Tibial artery (tissue), 4 donors: ENCODE measurements around the gene ERVK3-1.

ENCODE experiments used
- DNase-seq, 2 donors: peaks; one replicate each; pipeline ENCODE4 v3.0.0-alpha.2; 2019
- H3K27ac ChIP-seq, 2 donors: fragments of 200-600 bp; sonication (generic) in 1 of 2; 1 replicate in 1 of 2; 2 replicates in 1 of 2; pipeline ENCODE4 v1.5.1; 2018 to 2019; ENCODE audit warnings: mild to moderate bottlenecking in 1 of 2
- H3K27me3 ChIP-seq, 2 donors: fragments of 200-600 bp; sonication (generic) in 1 of 2; one replicate each; pipeline versions ENCODE4 v1.5.1 to v1.6.0; 2016 to 2019
- H3K36me3 ChIP-seq, 3 donors: fragments of 200-600 bp; sonication (generic) in 2 of 3; one replicate each; pipeline ENCODE4 v1.5.1; 2016 to 2019; ENCODE audit warnings: mild to moderate bottlenecking in 2 of 3
- H3K4me1 ChIP-seq, 4 donors: fragments of 200-600 bp; sonication (generic) in 2 of 4; 1 replicate in 3 of 4; 2 replicates in 1 of 4; pipeline ENCODE4 v1.5.1; 2016 to 2019
- H3K4me3 ChIP-seq, 2 donors: fragments of 200-600 bp; sonication (generic) in 1 of 2; 1 replicate in 1 of 2; 2 replicates in 1 of 2; pipeline ENCODE4 v1.5.1; 2018 to 2019; ENCODE audit warnings: mild to moderate bottlenecking in 2 of 2
- H3K9me3 ChIP-seq, 3 donors: fragments of 200-600 bp; sonication (generic) in 1 of 3; one replicate each; pipeline ENCODE4 v1.5.1; 2016 to 2019
- intact Hi-C: fragments of 100-400 bp; cut with DNase I; formaldehyde crosslinking; loops from one replicate; pipeline ENCODE4 v1.15.0; 2023; ENCODE audit warnings: low total_unique reads
- TF ChIP-seq, protein P1 (sequence below), 2 experiments: fragments of 200-600 bp in 1 of 2; fragments of 450-650 bp in 1 of 2; IDR thresholded peaks; one replicate each; pipeline ENCODE4 v1.5.1; 2017 to 2019; ENCODE audit warnings: antibody characterized with exemption in 2 of 2, mild to moderate bottlenecking in 1 of 2, moderate library complexity in 1 of 2

ERVK3-1 gene

GRCh38 chr19:58326501-58326913 is 21.3 kb downstream of the ERVK3-1 start:
- TF ChIP-seq, protein P1, sequence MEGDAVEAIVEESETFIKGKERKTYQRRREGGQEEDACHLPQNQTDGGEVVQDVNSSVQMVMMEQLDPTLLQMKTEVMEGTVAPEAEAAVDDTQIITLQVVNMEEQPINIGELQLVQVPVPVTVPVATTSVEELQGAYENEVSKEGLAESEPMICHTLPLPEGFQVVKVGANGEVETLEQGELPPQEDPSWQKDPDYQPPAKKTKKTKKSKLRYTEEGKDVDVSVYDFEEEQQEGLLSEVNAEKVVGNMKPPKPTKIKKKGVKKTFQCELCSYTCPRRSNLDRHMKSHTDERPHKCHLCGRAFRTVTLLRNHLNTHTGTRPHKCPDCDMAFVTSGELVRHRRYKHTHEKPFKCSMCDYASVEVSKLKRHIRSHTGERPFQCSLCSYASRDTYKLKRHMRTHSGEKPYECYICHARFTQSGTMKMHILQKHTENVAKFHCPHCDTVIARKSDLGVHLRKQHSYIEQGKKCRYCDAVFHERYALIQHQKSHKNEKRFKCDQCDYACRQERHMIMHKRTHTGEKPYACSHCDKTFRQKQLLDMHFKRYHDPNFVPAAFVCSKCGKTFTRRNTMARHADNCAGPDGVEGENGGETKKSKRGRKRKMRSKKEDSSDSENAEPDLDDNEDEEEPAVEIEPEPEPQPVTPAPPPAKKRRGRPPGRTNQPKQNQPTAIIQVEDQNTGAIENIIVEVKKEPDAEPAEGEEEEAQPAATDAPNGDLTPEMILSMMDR (IDR thresholded peaks at IDR 0.05) = no peak
- intact Hi-C loops = no loop called here

DNA sequence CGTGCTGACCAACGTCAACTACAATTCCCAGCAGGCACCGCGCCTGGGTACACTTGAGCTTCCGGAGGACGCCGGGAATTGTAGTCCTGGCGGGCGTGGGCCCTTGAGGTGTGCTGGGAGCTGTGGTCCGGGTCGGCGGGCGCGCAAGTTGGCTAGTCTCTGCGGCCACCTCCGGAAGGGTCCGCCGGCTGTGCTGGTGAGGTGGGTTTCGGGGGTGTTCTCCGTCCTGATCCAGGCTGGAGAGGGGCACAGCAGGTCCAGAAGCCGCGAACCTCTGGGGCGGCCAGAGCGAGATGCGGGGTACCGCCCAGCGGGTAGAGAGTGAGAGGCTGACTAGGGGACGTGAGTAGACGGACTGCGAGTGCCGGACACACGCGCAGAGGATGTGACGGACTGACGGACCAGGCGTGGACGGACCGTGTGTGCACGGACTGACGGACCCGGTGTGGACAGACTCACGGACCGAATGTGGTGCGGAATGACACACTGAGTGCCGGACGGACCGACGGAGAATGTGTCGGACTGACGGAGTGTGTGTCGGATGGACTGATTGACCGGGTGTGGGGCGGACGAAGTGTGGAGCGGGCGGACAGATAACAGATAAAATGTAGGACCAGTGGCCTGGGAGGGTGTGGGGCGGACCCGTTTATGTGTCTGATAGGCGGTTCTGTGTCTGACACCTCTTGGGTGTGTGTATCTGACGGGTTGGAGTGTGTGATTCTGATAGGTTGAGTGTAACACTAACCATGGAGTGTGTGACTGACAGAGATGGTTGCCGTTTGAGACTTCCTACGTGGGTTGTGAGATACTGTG is 21.9 kb downstream of the ERVK3-1 start, which contains the start of gene ZSCAN22:
Gene ZSCAN22 (plus strand): TSS at position 81 of the 813 bp plus-strand sequence. CDS start 7,809 bp downstream, outside the sequence.
- intact Hi-C loops = no loop called here
- TF ChIP-seq, protein P1 (IDR thresholded peaks at IDR 0.05) = no peak
- Histone ChIP-seq H3K27ac (peak within 1 kb of the TSS; percentile 94 to 97), H3K27me3 (no peaks in the 10 kb centered on the region), H3K4me1 (peaks cover 0 to 31% (median 21%) of the 10 kb centered on the region in 4 donors), H3K4me3 (peak within 1 kb of the TSS; percentile 70 to 90), H3K36me3 (peaks cover 0 to 10% (median under 1%) of the 10 kb centered on the region in 3 donors), H3K9me3 (no peaks in the 10 kb centered on the region)
- peak; percentile 98 for DNase-seq

More at GRCh38 chr19:58326501-58326913, 21.3 kb downstream of the ERVK3-1 start:
- H3K27me3 ChIP-seq = no peaks in the 10 kb centered on the region
- DNase-seq = no peak
- peaks cover 0 to 31% (median 21%) of the 10 kb centered on the region in 4 donors for H3K4me1 ChIP-seq
- H3K9me3 ChIP-seq = no peaks in the 10 kb centered on the region
- H3K4me3 ChIP-seq = peak overlapping the region; percentile 70 to 90
- H3K36me3 ChIP-seq = peaks cover 0 to 16% (median 7%) of the 10 kb centered on the region in 3 donors
- H3K27ac ChIP-seq = peak overlapping the region; percentile 94 to 97

- H3K36me3 ChIP-seq = no peaks in the 10 kb centered on the region
- intact Hi-C loops = no loop called here
- no peak overlapping the region for H3K4me3 ChIP-seq
- no peak for DNase-seq
- no peaks in the 10 kb centered on the region for H3K9me3 ChIP-seq
- no peak overlapping the region for H3K27ac ChIP-seq
- no peaks in the 10 kb centered on the region for H3K27me3 ChIP-seq
- H3K4me1 ChIP-seq = peaks cover 0 to 31% (median 21%) of the 10 kb centered on the region in 4 donors
- TF ChIP-seq, protein P1 (IDR thresholded peaks at IDR 0.05) = no peak
Measured at GRCh38 chr19:58328999-58329398, 23.8 kb downstream of the ERVK3-1 start.

- Histone ChIP-seq H3K9me3 (no peaks in the 10 kb centered on the region), H3K4me1 (peaks cover 0 to 28% (median 19%) of the 10 kb centered on the region in 4 donors), H3K27ac (no peak overlapping the region), H3K4me3 (no peak overlapping the region), H3K36me3 (peaks cover 10 to 14% (median 11%) of the 10 kb centered on the region in 3 donors), H3K27me3 (no peaks in the 10 kb centered on the region)
- TF ChIP-seq, protein P1 (IDR thresholded peaks at IDR 0.05) = no peak
- intact Hi-C loops = no loop called here
- DNase-seq = no peak
Measured at GRCh38 chr19:58330458-58330857, 25.3 kb downstream of the ERVK3-1 start.

DNA sequence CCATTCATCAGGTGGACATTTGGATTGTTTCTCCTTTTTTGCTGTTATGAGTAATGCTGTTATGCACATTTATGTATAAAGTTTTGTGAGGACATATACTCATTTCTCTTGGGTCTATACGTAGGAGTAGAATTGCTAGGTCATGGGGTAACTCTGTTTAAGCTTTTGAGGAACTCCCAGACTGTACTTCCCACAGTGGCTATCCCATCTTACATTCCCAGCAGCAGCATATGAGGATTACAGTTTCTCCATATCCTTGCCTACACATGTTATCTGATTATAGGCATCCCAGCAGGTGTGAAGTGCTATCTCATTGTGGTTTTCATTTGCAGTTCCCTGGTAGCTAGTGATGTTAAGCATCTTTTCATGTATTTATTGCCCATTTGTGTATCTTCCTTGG is 27.5 kb downstream of the ERVK3-1 start:
- intact Hi-C loops = no loop called here
- DNase-seq = no peak
- TF ChIP-seq, protein P1 (IDR thresholded peaks at IDR 0.05) = no peak
- Histone ChIP-seq H3K27me3 (no peaks in the 10 kb centered on the region), H3K4me3 (no peak overlapping the region), H3K4me1 (peaks cover 0 to 14% (median 6%) of the 10 kb centered on the region in 4 donors), H3K36me3 (peaks cover 18 to 34% (median 28%) of the 10 kb centered on the region in 3 donors), H3K9me3 (no peaks in the 10 kb centered on the region), H3K27ac (no peak overlapping the region)
